Measurements from ENCODE around the gene EDAR.

The EDAR gene

DNA sequence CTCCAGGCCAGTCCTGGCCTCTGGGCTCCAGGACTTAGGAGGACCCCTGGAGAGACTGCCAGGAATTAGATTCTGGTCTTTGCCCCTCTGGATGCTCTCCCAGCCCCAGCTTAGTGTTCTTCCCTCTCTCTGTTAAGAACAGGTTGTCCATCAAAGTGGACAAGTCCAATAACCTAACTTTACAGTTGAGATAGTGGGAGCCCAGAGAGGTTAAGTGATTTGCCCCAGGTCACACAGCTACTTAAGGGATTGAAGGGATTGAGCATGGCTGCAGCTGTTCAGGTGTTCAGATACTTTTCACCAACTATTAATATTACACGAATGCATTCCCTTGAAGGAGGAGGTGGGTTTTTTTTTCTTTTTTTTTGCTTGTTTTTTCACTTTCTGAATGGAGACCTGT is 57.6 kb downstream of the EDAR start:
- H3K4me3 ChIP-seq, result no peak overlapping the region
- DNase-seq (ENCODE audit: low read depth, low spot score), result no peak
- no peak overlapping the region for H3K27ac ChIP-seq
- H3K36me3 ChIP-seq (ENCODE audit: insufficient read depth, low read length), result no peaks in the 10 kb centered on the region
- H3K9ac ChIP-seq (ENCODE audit: insufficient read length), result no peak overlapping the region
- no peaks in the 10 kb centered on the region for H3K9me3 ChIP-seq (ENCODE audit: low read depth, low read length)
- TF ChIP-seq POLR2AphosphoS5 (IDR thresholded peaks at IDR 0.05; ENCODE audit: borderline replicate concordance, low read depth, low read length), result no peak
- TF ChIP-seq EZH2 (IDR thresholded peaks at IDR 0.05), result no peak
- TF ChIP-seq FOXP2 (optimal IDR thresholded peaks at IDR 0.05; ENCODE audit: control extremely low read depth, extremely low read length, insufficient read depth), result no peak

DNA sequence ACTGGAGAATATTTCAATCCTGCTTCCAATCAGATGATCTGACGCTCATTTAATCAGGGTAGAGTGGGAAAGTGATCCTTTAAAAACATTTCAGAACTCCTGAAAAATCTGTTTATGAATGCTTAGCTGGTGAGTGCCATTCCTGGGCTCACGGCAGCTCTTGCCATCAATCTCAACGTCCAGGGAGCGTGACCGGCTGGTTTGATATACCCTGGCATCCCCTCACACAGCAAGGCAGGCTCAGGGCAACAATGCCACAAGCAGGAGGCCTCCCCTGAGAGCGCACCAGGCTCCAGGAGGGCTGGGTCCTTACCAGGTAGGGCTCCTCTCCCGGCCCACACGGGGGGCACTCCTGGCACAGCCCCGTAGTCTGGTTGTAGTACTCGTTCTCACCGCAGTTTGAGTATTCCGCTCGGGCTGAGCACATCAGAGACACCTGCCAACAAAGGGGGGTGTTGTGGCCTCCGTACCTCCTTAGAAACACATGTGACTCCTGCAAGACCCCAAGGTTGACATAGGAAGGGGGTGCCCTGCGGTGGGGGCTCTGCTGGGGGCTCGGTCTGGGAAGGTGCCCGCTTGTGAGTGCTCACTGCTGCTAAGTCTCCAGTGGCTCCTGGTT is 59.1 kb downstream of the EDAR start:
- DNase-seq (ENCODE audit: low read depth, low spot score), result no peak
- no peak overlapping the region for H3K27ac ChIP-seq
- TF ChIP-seq FOXP2 (optimal IDR thresholded peaks at IDR 0.05; ENCODE audit: control extremely low read depth, extremely low read length, insufficient read depth) (no peak), POLR2AphosphoS5 (IDR thresholded peaks at IDR 0.05; ENCODE audit: borderline replicate concordance, low read depth, low read length) (no peak), EZH2 (IDR thresholded peaks at IDR 0.05) (no peak)
- H3K4me3 ChIP-seq, result no peak overlapping the region
- H3K9me3 ChIP-seq (ENCODE audit: low read depth, low read length), result no peaks in the 10 kb centered on the region
- H3K36me3 ChIP-seq (ENCODE audit: insufficient read depth, low read length), result no peaks in the 10 kb centered on the region
- H3K9ac ChIP-seq (ENCODE audit: insufficient read length), result no peak overlapping the region

DNA sequence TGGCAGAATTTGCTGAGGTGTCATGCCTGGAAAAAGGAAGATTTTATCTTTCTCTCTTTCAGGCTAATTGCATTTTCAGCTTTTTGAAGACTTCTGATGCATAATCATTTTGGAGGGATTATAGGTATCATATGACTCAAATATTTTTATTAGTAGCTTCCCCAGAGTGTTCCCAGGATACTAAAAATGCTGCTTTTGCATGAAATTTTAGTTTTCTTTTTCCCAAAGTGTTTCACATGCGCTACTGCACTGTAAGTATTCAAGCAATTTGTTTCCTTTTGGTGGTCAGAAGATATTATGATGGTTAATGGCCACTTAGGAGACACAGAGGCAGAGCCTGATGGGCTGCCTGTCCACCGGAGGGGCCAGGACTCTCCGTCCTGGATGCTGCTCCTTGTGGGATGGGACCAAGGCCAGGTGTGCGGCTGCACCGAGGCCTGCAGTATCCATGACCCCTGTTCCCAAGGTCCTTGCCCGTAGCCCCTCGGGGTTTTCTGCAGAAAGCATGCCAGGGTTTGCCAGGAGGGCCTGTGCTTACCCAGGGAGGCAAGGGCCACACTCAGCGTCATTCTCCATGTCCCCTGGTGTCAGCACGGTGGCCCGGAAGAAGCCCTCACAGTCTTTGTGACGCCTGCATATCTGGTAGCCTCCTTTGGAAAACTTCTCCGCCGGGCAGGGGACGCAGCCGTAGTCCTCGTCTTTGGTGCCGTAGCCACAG is 60.2 kb downstream of the EDAR start:
- Histone ChIP-seq H3K27ac (no peak overlapping the region), H3K36me3 (ENCODE audit: insufficient read depth, low read length) (no peaks in the 10 kb centered on the region), H3K4me3 (no peak overlapping the region), H3K9me3 (ENCODE audit: low read depth, low read length) (no peaks in the 10 kb centered on the region), H3K9ac (ENCODE audit: insufficient read length) (no peak overlapping the region)
- TF ChIP-seq EZH2 (IDR thresholded peaks at IDR 0.05), result no peak
- no peak for TF ChIP-seq FOXP2 (optimal IDR thresholded peaks at IDR 0.05; ENCODE audit: control extremely low read depth, extremely low read length, insufficient read depth)
- no peak for TF ChIP-seq POLR2AphosphoS5 (IDR thresholded peaks at IDR 0.05; ENCODE audit: borderline replicate concordance, low read depth, low read length)
- DNase-seq (ENCODE audit: low read depth, low spot score), result no peak

DNA sequence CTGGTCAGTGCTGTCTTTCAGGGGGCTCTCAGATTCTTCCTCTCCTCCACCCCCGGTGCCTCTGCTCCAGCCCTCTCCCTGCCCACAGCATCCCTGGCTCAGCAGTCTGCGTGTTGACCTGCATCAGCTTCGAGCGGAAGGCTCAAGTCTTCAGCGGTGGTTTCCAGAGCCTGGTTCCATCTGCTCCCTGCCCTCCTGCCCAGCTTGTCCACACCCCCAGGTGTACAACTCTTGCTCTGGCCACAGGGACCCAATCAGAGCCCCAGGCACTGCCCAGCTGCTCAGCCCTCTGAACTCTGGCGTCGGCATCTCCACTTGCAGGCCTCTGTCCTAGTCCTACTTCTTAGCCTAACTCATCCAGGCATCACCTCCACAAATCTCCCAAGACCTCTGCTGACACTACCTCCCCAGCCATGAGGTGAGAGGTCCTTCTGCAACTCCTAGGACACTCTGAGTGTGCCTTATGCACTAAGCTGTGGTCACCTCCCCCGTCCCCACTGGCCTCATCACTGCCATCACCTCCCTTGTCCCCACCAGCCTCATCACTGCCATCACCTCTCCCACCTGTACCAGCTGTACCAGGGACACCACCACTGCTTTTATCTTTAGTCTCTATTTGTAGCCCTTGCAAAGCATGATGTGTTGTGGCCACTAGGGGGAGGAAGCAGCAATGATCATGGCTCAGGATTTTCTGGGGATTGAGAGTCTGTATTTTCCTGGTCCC is 60.9 kb downstream of the EDAR start:
- Histone ChIP-seq H3K9me3 (ENCODE audit: low read depth, low read length) (no peaks in the 10 kb centered on the region), H3K27ac (no peak overlapping the region), H3K36me3 (ENCODE audit: insufficient read depth, low read length) (no peaks in the 10 kb centered on the region), H3K9ac (ENCODE audit: insufficient read length) (no peak overlapping the region), H3K4me3 (no peak overlapping the region)
- DNase-seq (ENCODE audit: low read depth, low spot score), result peak; percentile 3
- TF ChIP-seq POLR2AphosphoS5 (IDR thresholded peaks at IDR 0.05; ENCODE audit: borderline replicate concordance, low read depth, low read length) (no peak), EZH2 (IDR thresholded peaks at IDR 0.05) (no peak), FOXP2 (optimal IDR thresholded peaks at IDR 0.05; ENCODE audit: control extremely low read depth, extremely low read length, insufficient read depth) (no peak)

DNA sequence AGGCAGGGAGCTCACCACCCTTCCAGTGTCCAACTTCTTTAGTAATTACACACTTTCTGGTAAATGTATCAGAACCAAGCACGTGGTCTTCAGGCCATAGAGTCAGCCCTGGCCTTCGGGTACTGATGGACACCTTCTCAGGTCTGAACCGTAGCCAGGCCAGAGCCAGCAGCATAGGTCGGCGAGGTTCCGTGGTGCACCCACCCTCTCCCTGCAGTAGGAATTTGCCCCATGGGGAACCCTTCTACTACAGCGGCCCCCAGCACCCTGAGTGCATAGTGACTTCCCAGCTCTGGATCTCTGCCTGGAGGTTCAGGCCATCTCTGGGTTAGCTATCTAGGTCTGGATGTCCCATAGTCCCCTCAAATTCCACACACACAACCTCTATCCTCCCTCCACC is 61.6 kb downstream of the EDAR start:
- Histone ChIP-seq H3K9me3 (ENCODE audit: low read depth, low read length) (no peaks in the 10 kb centered on the region), H3K27ac (no peak overlapping the region), H3K4me3 (no peak overlapping the region), H3K9ac (ENCODE audit: insufficient read length) (no peak overlapping the region), H3K36me3 (ENCODE audit: insufficient read depth, low read length) (no peaks in the 10 kb centered on the region)
- TF ChIP-seq FOXP2 (optimal IDR thresholded peaks at IDR 0.05; ENCODE audit: control extremely low read depth, extremely low read length, insufficient read depth) (no peak), EZH2 (IDR thresholded peaks at IDR 0.05) (no peak), POLR2AphosphoS5 (IDR thresholded peaks at IDR 0.05; ENCODE audit: borderline replicate concordance, low read depth, low read length) (no peak)
- DNase-seq (ENCODE audit: low read depth, low spot score), result no peak

DNA sequence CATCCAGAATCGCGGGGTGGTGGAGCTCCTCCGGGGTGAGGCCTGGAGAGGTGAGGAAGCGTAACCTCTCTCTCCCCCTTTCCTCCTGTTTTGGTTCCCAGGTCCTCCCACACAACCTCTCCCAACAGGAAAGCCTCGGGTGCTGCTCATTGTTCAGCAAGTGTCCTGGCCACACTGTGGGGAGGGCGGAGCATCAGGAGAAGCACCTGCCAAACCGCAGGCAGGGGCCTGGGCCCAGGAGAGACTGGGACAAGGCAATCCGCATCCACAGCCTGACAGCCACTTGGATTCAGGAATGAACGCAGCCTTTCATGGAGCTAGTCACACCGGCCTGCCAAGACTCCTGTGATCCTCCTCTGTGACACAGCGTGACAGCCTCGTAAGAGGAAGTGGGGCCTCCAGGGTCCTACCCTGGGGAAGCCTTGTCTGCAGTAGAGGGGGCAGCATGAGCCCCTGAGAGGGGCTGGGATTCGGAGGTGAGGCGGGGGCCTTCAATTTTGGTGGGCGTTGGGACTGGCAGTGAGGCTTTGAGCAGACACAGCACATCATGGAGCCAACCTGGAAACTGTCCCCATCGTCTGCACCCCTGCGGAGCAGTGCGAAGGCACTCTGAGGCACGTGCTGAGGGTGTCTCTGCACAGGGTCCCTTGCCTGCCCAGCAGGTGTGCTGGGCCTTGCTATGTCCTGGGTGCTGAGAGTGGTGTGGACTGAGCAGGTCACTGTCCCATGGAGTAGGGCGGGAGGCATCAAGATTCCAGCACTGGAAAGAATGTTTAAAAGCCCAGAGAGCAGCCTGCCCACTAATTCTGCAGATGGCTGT is 62.2 kb downstream of the EDAR start:
- no peaks in the 10 kb centered on the region for H3K9me3 ChIP-seq (ENCODE audit: low read depth, low read length)
- no peak overlapping the region for H3K4me3 ChIP-seq
- H3K36me3 ChIP-seq (ENCODE audit: insufficient read depth, low read length), result no peaks in the 10 kb centered on the region
- no peak overlapping the region for H3K9ac ChIP-seq (ENCODE audit: insufficient read length)
- no peak overlapping the region for H3K27ac ChIP-seq
- TF ChIP-seq FOXP2 (optimal IDR thresholded peaks at IDR 0.05; ENCODE audit: control extremely low read depth, extremely low read length, insufficient read depth), result no peak
- TF ChIP-seq EZH2 (IDR thresholded peaks at IDR 0.05), result no peak
- no peak for TF ChIP-seq POLR2AphosphoS5 (IDR thresholded peaks at IDR 0.05; ENCODE audit: borderline replicate concordance, low read depth, low read length)
- DNase-seq (ENCODE audit: low read depth, low spot score), result no peak

DNA sequence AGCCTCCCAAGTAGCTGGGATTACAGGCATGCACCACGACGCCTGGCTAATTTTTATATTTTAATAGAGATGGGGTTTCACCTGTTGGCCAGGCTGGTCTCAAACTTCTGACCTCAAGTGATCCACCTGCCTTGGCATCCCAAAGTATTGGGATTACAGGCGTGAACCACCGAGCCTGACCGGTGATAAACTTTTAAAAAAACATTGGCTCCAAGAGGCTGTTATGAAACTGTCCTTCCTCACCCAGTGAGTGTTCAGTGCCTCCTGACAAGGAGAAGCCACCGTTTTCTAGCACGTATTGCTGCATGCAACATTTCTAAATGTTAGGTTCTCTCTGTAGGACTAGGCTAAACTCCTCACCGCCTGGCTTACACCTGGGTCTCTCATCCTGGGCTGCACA is 63.3 kb downstream of the EDAR start:
- Histone ChIP-seq H3K4me3 (no peak overlapping the region), H3K9ac (ENCODE audit: insufficient read length) (no peak overlapping the region), H3K27ac (no peak overlapping the region), H3K36me3 (ENCODE audit: insufficient read depth, low read length) (no peaks in the 10 kb centered on the region), H3K9me3 (ENCODE audit: low read depth, low read length) (no peaks in the 10 kb centered on the region)
- no peak for DNase-seq (ENCODE audit: low read depth, low spot score)
- TF ChIP-seq FOXP2 (optimal IDR thresholded peaks at IDR 0.05; ENCODE audit: control extremely low read depth, extremely low read length, insufficient read depth), result no peak
- no peak for TF ChIP-seq POLR2AphosphoS5 (IDR thresholded peaks at IDR 0.05; ENCODE audit: borderline replicate concordance, low read depth, low read length)
- TF ChIP-seq EZH2 (IDR thresholded peaks at IDR 0.05), result no peak

DNA sequence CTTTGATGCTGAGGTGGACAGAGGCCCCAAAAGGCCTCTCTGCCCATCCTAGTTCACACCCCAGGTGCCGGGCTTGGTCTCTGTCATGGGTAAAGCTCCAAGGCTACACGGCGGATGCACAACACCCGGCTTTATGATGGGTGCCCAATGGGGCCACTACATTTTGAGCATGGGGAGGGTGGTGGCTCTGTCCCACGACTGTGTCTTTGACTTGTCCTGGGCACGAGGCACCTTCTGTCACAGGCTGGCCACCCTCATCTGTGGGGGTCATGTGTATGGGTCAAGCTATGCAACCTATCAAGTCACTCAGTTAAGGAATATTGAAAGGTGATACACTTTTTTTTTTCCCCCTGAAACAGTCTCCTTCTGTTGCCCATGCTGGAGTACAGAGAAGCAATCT is 63.7 kb downstream of the EDAR start:
- H3K9ac ChIP-seq (ENCODE audit: insufficient read length), result no peak overlapping the region
- H3K4me3 ChIP-seq, result no peak overlapping the region
- no peak for TF ChIP-seq FOXP2 (optimal IDR thresholded peaks at IDR 0.05; ENCODE audit: control extremely low read depth, extremely low read length, insufficient read depth)
- no peak for TF ChIP-seq POLR2AphosphoS5 (IDR thresholded peaks at IDR 0.05; ENCODE audit: borderline replicate concordance, low read depth, low read length)
- no peak for TF ChIP-seq EZH2 (IDR thresholded peaks at IDR 0.05)
- no peak overlapping the region for H3K27ac ChIP-seq
- no peak for DNase-seq (ENCODE audit: low read depth, low spot score)
- H3K36me3 ChIP-seq (ENCODE audit: insufficient read depth, low read length), result no peaks in the 10 kb centered on the region
- no peaks in the 10 kb centered on the region for H3K9me3 ChIP-seq (ENCODE audit: low read depth, low read length)

Data from SK-N-MC (cell line).